Mesendoderm (in vitro differentiated cells): Measurements from ENCODE around the gene MEX3A.
"Not testable (repeated sequence)": the region's sequence is repeated elsewhere in the genome, so short reads cannot be mapped to it uniquely, and the experiment has no call there.

Experiments
- DNase-seq: peaks from one replicate; pipeline ENCODE4 v3.0.0; 2013
- H2AK5ac ChIP-seq: 2 replicates; pipeline ENCODE4 v1.6.1; 2013; ENCODE audit warnings: low read length, inconsistent platforms
- H2BK120ac ChIP-seq: 2 replicates; pipeline ENCODE4 v1.6.1; 2013; ENCODE audit warnings: low read depth, mild to moderate bottlenecking, low read length, moderate library complexity, mixed read lengths
- H2BK15ac ChIP-seq: replicated peaks from 2 replicates; pipeline ENCODE4 v1.6.1; 2013; ENCODE audit warnings: low read depth, mild to moderate bottlenecking, moderate library complexity
- H2BK5ac ChIP-seq: 2 replicates; pipeline ENCODE4 v1.6.1; 2013; ENCODE audit warnings: low read length, inconsistent platforms
- H3K18ac ChIP-seq: 2 replicates; pipeline ENCODE4 v1.6.1; 2013; ENCODE audit warnings: mild to moderate bottlenecking, low read length, mixed read lengths
- H3K23ac ChIP-seq: one replicate; pipeline ENCODE4 v1.6.1; 2013; ENCODE audit warnings: low read length
- H3K27ac ChIP-seq: 2 replicates; pipeline ENCODE4 v1.5.1; 2013; ENCODE audit warnings: low read depth, mild to moderate bottlenecking, inconsistent platforms, low read length, moderate library complexity
- H3K27me3 ChIP-seq: 2 replicates; pipeline ENCODE4 v1.6.1; 2013; ENCODE audit warnings: low read length, control low read depth, mild to moderate bottlenecking, inconsistent platforms; ENCODE audit not compliant: insufficient read depth, poor library complexity
- H3K36me3 ChIP-seq: 2 replicates; pipeline ENCODE4 v1.6.1; 2013; ENCODE audit warnings: low read length, inconsistent platforms; ENCODE audit not compliant: control insufficient read depth, insufficient read depth
- H3K4ac ChIP-seq: one replicate; pipeline ENCODE4 v1.6.1; 2013; ENCODE audit warnings: low read depth, mild to moderate bottlenecking, low read length, moderate library complexity
- H3K4me1 ChIP-seq: 2 replicates; pipeline ENCODE4 v1.6.1; 2013; ENCODE audit warnings: low read depth, low read length, inconsistent platforms; ENCODE audit not compliant: control insufficient read depth
- H3K4me2 ChIP-seq: 2 replicates; pipeline ENCODE4 v1.6.1; 2013; ENCODE audit warnings: low read length
- H3K4me3 ChIP-seq: 2 replicates; pipeline ENCODE4 v1.5.1; 2013; ENCODE audit warnings: mild to moderate bottlenecking, low read length
- H3K56ac ChIP-seq: one replicate; pipeline ENCODE4 v1.6.1; 2013; ENCODE audit warnings: low read length
- H3K79me1 ChIP-seq: 2 replicates; pipeline ENCODE4 v1.6.1; 2013; ENCODE audit warnings: low read length, inconsistent platforms
- H3K79me2 ChIP-seq: 2 replicates; pipeline ENCODE4 v1.6.1; 2013; ENCODE audit warnings: mild to moderate bottlenecking, low read length; ENCODE audit not compliant: control insufficient read depth, insufficient read depth
- H3K9ac ChIP-seq: 2 replicates; pipeline ENCODE4 v1.6.1; 2013; ENCODE audit warnings: low read length, inconsistent platforms
- H4K5ac ChIP-seq: one replicate; pipeline ENCODE4 v1.6.1; 2013; ENCODE audit warnings: low read length
- H4K8ac ChIP-seq: one replicate; pipeline ENCODE4 v1.6.1; 2013; ENCODE audit warnings: low read depth, mild to moderate bottlenecking, control low read depth, low read length, moderate library complexity
- WGBS: extraction: QIAGEN DNeasy Blood & Tissue Kit; methylation state at CpG from one replicate; pipeline ENCODE4 v1.1.7; 2013; ENCODE audit warnings: low lambda C conversion rate, missing lambda C conversion rate; ENCODE audit not compliant: insufficient coverage; ENCODE audit errors: extremely low coverage; 5-methylcytosine and 5-hydroxymethylcytosine counted together

Gene MEX3A

GRCh38 chr1:156045076-156045475 lies 37.2 kb downstream of the MEX3A start:
- no CpG with 5 or more reads among the region's 4 CpGs for WGBS
- Histone ChIP-seq H3K9ac (no peak overlapping the region), H3K23ac (no peak overlapping the region), H3K36me3 (peaks cover 10% of the 10 kb centered on the region), H3K79me1 (no peaks in the 10 kb centered on the region), H3K4me2 (no peak overlapping the region), H3K79me2 (no peaks in the 10 kb centered on the region), H3K4ac (no peak overlapping the region), H2AK5ac (no peak overlapping the region), H4K5ac (no peak overlapping the region), H3K18ac (no peak overlapping the region), H2BK120ac (no peak overlapping the region), H2BK15ac (no peak overlapping the region), H3K27me3 (no peaks in the 10 kb centered on the region), H4K8ac (no peak overlapping the region), H3K27ac (no peak overlapping the region), H3K4me1 (no peaks in the 10 kb centered on the region), H3K56ac (no peak overlapping the region), H2BK5ac (no peak overlapping the region), H3K4me3 (no peak overlapping the region)
- DNase-seq: no peak

- peaks cover 7% of the 10 kb centered on the region for H3K36me3 ChIP-seq
- no peaks in the 10 kb centered on the region for H3K79me1 ChIP-seq
- no CpG with 5 or more reads among the region's 3 CpGs for WGBS
- no peak overlapping the region for H3K18ac ChIP-seq
- H2BK120ac ChIP-seq: no peak overlapping the region
- H3K27me3 ChIP-seq: no peaks in the 10 kb centered on the region
- H3K4me3 ChIP-seq: no peak overlapping the region
- no peaks in the 10 kb centered on the region for H3K4me1 ChIP-seq
- H4K8ac ChIP-seq: no peak overlapping the region
- H2AK5ac ChIP-seq: no peak overlapping the region
- no peak for DNase-seq
- no peak overlapping the region for H4K5ac ChIP-seq
- H3K23ac ChIP-seq: no peak overlapping the region
- H3K4me2 ChIP-seq: no peak overlapping the region
- no peak overlapping the region for H2BK5ac ChIP-seq
- no peak overlapping the region for H3K4ac ChIP-seq
- no peak overlapping the region for H3K9ac ChIP-seq
- no peak overlapping the region for H3K27ac ChIP-seq
- H3K56ac ChIP-seq: no peak overlapping the region
- no peak overlapping the region for H2BK15ac ChIP-seq
- H3K79me2 ChIP-seq: no peaks in the 10 kb centered on the region
Observed at GRCh38 chr1:156042828-156043227, 39.4 kb downstream of the MEX3A start.

GRCh38 chr1:156034991-156035390 lies 47.3 kb downstream of the MEX3A start:
- not testable (repeated sequence) for H3K4me2 ChIP-seq, H2BK120ac ChIP-seq, H3K79me1 ChIP-seq, H2BK5ac ChIP-seq, H3K36me3 ChIP-seq, H3K4me1 ChIP-seq, H3K56ac ChIP-seq, H2AK5ac ChIP-seq, H3K27me3 ChIP-seq, H3K4me3 ChIP-seq, H4K8ac ChIP-seq, H4K5ac ChIP-seq, H3K27ac ChIP-seq, H3K4ac ChIP-seq, H3K9ac ChIP-seq, H3K23ac ChIP-seq, H3K18ac ChIP-seq, DNase-seq, H3K79me2 ChIP-seq, H2BK15ac ChIP-seq
- WGBS: no CpG with 5 or more reads among the region's 4 CpGs

- Histone ChIP-seq H3K27me3 (no peaks in the 10 kb centered on the region), H3K4me2 (no peak overlapping the region), H3K27ac (no peak overlapping the region), H3K79me2 (no peaks in the 10 kb centered on the region), H4K5ac (no peak overlapping the region), H3K23ac (no peak overlapping the region), H3K4me1 (no peaks in the 10 kb centered on the region), H2AK5ac (no peak overlapping the region), H3K79me1 (no peaks in the 10 kb centered on the region), H4K8ac (no peak overlapping the region), H3K9ac (no peak overlapping the region), H3K4ac (no peak overlapping the region), H2BK15ac (no peak overlapping the region), H2BK5ac (no peak overlapping the region), H3K18ac (no peak overlapping the region), H3K4me3 (no peak overlapping the region), H3K56ac (no peak overlapping the region), H3K36me3 (no peaks in the 10 kb centered on the region), H2BK120ac (no peak overlapping the region)
- DNase-seq: no peak
- no CpG with 5 or more reads among the region's 6 CpGs for WGBS
Observed at GRCh38 chr1:156033011-156033410, 49.3 kb downstream of the MEX3A start.

- no peak overlapping the region for H4K8ac ChIP-seq
- no peak overlapping the region for H2BK15ac ChIP-seq
- no peak overlapping the region for H3K27ac ChIP-seq
- H2BK5ac ChIP-seq: no peak overlapping the region
- H2BK120ac ChIP-seq: no peak overlapping the region
- H3K4me2 ChIP-seq: no peak overlapping the region
- H3K36me3 ChIP-seq: no peaks in the 10 kb centered on the region
- H3K56ac ChIP-seq: no peak overlapping the region
- DNase-seq: no peak
- H3K4me3 ChIP-seq: no peak overlapping the region
- no peaks in the 10 kb centered on the region for H3K79me1 ChIP-seq
- no peaks in the 10 kb centered on the region for H3K4me1 ChIP-seq
- H3K4ac ChIP-seq: no peak overlapping the region
- no peak overlapping the region for H3K9ac ChIP-seq
- H4K5ac ChIP-seq: no peak overlapping the region
- no peaks in the 10 kb centered on the region for H3K79me2 ChIP-seq
- no CpG with 5 or more reads among the region's 4 CpGs for WGBS
- no peak overlapping the region for H3K23ac ChIP-seq
- no peaks in the 10 kb centered on the region for H3K27me3 ChIP-seq
- no peak overlapping the region for H2AK5ac ChIP-seq
- H3K18ac ChIP-seq: no peak overlapping the region
Observed at GRCh38 chr1:156026588-156026987, 55.7 kb downstream of the MEX3A start.

- H3K4me2 ChIP-seq: no peak overlapping the region
- no peak overlapping the region for H2BK5ac ChIP-seq
- peak; percentile 82 for DNase-seq
- H3K9ac ChIP-seq: no peak overlapping the region
- no peak overlapping the region for H2BK120ac ChIP-seq
- no peaks in the 10 kb centered on the region for H3K79me2 ChIP-seq
- H3K4me1 ChIP-seq: no peaks in the 10 kb centered on the region
- H4K8ac ChIP-seq: no peak overlapping the region
- H3K27me3 ChIP-seq: no peaks in the 10 kb centered on the region
- H2BK15ac ChIP-seq: no peak overlapping the region
- no peaks in the 10 kb centered on the region for H3K36me3 ChIP-seq
- no peak overlapping the region for H3K4ac ChIP-seq
- H3K4me3 ChIP-seq: no peak overlapping the region
- peak overlapping the region; percentile 6 for H3K56ac ChIP-seq
- H2AK5ac ChIP-seq: no peak overlapping the region
- WGBS: no CpG with 5 or more reads among the region's 9 CpGs
- no peaks in the 10 kb centered on the region for H3K79me1 ChIP-seq
- no peak overlapping the region for H3K23ac ChIP-seq
- no peak overlapping the region for H3K18ac ChIP-seq
- H3K27ac ChIP-seq: no peak overlapping the region
- H4K5ac ChIP-seq: no peak overlapping the region
Observed at GRCh38 chr1:156025876-156026275, 56.4 kb downstream of the MEX3A start.
